Natural killer cell (primary cell): ENCODE data around the gene SORT1. TPM values are rescaled to one million over a fixed set of nuclear protein-coding genes. Genes with fewer than 3 reads are reported as not detected.
"Not testable (repeated sequence)": the region's sequence is repeated elsewhere in the genome, so short reads cannot be mapped to it uniquely, and the experiment has no call there.

Experiments used
- ATAC-seq, 3 donors: fragments of 150-1000 bp in 2 of 3; fragments of 200-7000 bp in 1 of 3; cut with Tn5 transposase; 1 replicate in 1 of 3; 2 replicates in 2 of 3; pipeline ENCODE4 v1.10.0; 2021; ENCODE audit warnings: mild to moderate bottlenecking in 2 of 3, moderate library complexity in 2 of 3
- DNase-seq, 2 donors: peaks; one replicate each; pipeline versions ENCODE4 v3.0.0 to v3.0.0-alpha.2; 2013 to 2021; ENCODE audit warnings: mixed read lengths in 1 of 2
- H3K27ac ChIP-seq: one replicate; pipeline ENCODE4 v1.5.1; 2013; ENCODE audit warnings: mild to moderate bottlenecking, low read length
- H3K27me3 ChIP-seq: one replicate; pipeline ENCODE4 v1.6.1; 2013; ENCODE audit warnings: low read length; ENCODE audit not compliant: control insufficient read depth, insufficient read depth
- H3K36me3 ChIP-seq: one replicate; pipeline ENCODE4 v1.6.1; 2013; ENCODE audit warnings: low read length; ENCODE audit not compliant: control insufficient read depth, insufficient read depth
- H3K4me1 ChIP-seq: one replicate; pipeline ENCODE4 v1.6.1; 2013; ENCODE audit warnings: low read length; ENCODE audit not compliant: control insufficient read depth, insufficient read depth
- H3K4me3 ChIP-seq: one replicate; pipeline ENCODE4 v1.5.1; 2013; ENCODE audit warnings: low read length
- H3K9me3 ChIP-seq: one replicate; pipeline ENCODE4 v1.6.1; 2013; ENCODE audit warnings: low read length; ENCODE audit not compliant: control insufficient read depth, insufficient read depth
- H3K27ac Mint-ChIP-seq, 2 donors: one replicate each; pipeline ENCODE4 v1.8.0; 2022; ENCODE audit warnings: mild to moderate bottlenecking in 2 of 2, mixed read lengths in 2 of 2, moderate library complexity in 1 of 2
- H3K27me3 Mint-ChIP-seq, 2 donors: one replicate each; pipeline ENCODE4 v1.8.0; 2022; ENCODE audit warnings: low read depth in 2 of 2, mixed read lengths in 2 of 2
- H3K36me3 Mint-ChIP-seq: one replicate; pipeline ENCODE4 v1.8.0; 2022; ENCODE audit warnings: mixed read lengths
- H3K4me1 Mint-ChIP-seq, 2 donors: one replicate each; pipeline ENCODE4 v1.8.0; 2022; ENCODE audit warnings: mixed read lengths in 2 of 2
- H3K4me3 Mint-ChIP-seq: one replicate; pipeline ENCODE4 v1.8.0; 2022; ENCODE audit warnings: mild to moderate bottlenecking, moderate library complexity, mixed read lengths
- H3K9me3 Mint-ChIP-seq, 2 donors: one replicate each; pipeline ENCODE4 v1.8.0; 2022; ENCODE audit warnings: mixed read lengths in 2 of 2
- CTCF ChIP-seq: fragments of 200-600 bp; IDR thresholded peaks from one replicate; pipeline ENCODE4 v1.8.0; 2022; ENCODE audit warnings: antibody characterized with exemption
- WGBS: methylation state at CpG from one replicate; pipeline ENCODE4 v1.1.7; 2013; ENCODE audit warnings: missing lambda C conversion rate; ENCODE audit not compliant: insufficient coverage; 5-methylcytosine and 5-hydroxymethylcytosine counted together
- intact Hi-C: fragments of 100-400 bp; cut with micrococcal nuclease; formaldehyde crosslinking; loops from one replicate; pipeline ENCODE4 v1.14.2; 2022
- total RNA-seq, 4 donors: library from RNA; stranded (reverse); fragments of 120-200 nt in 1 of 4; gene quantifications; one replicate each; pipeline versions ENCODE4 v1.2.3 to v1.2.4, GENCODE V29; 2013 to 2022

Gene SORT1
- total RNA-seq, result 1 to 10 TPM; 2.7 to 7.1 (median 3.7) TPM
- total RNA-seq (2013), result 1.7 TPM

DNA sequence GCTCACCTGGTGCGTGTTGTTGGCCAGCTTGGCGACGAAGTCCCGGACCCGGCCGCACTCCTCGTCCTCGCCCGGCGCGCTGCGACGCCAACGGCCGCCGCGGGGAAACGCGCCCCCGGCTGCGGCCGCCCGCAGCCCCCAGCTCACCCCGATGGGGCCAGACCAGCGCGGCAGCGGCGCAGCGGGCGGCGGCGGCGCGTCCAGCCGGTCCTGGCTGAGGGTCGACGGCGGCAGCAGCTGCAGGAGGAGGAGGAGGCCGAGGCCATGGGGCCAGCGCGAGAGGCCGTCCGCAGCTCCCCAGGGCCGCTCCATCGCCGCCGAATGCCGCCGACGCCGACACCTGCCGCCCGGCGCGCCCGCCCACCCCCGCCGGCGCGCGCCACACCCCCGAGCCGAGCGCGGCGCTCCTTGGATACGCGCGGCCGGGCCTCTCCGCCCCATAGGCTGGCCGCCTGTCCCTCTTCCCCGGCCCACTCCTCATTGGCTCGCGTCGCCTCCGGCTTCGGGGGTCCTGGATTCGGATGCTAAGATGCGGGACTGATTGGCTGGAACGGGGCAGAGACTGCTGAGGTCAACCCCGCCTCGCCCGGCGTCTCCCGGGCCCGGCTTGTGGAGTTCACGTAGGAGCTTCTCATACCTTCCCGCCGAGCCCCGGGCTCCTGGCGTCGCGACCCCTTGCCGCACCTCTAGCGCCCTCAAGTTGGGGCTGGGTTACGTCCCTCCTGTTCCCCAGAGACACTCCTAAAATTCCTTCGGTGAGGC, at the start of gene SORT1:
SORT1 (minus strand) TSS at position 338 of the 762 bp plus-strand sequence; CDS start at position 312, 26 bp downstream.
- Mint-ChIP-seq H3K27me3 (peaks cover 25 to 33% of the 10 kb centered on the region in 2 donors), H3K4me3 (peak within 1 kb of the TSS; percentile 92), H3K4me1 (peaks cover 13 to 17% of the 10 kb centered on the region in 2 donors), H3K36me3 (no peaks in the 10 kb centered on the region), H3K27ac (peak within 1 kb of the TSS in 1 of 2 donors; percentile 22), H3K9me3 (no peaks in the 10 kb centered on the region)
- H3K4me3 ChIP-seq, result peak within 1 kb of the TSS; percentile 37
- intact Hi-C loops, result loop anchor here (2.0 kb wide), 1 partner anchor 135 kb away; no protein-coding TSS in a partner anchor
- DNase-seq (peak; percentile 50 to 74), ATAC-seq (peak; percentile 92 to 98 (median 94))
- H3K36me3 ChIP-seq, result peaks cover 18% of the 10 kb centered on the region
- H3K4me1 ChIP-seq, result peaks cover 16% of the 10 kb centered on the region
- peaks cover 15% of the 10 kb centered on the region for H3K27me3 ChIP-seq
- under 1% methylated on average over 98 of the region's 98 CpGs for WGBS
- no peaks in the 10 kb centered on the region for H3K9me3 ChIP-seq
- TF ChIP-seq CTCF, result no peak
- H3K27ac ChIP-seq, result no peak within 1 kb of the TSS

GRCh38 chr1:109445949-109446695, 48.4 kb upstream of the SORT1 start:
- H3K9me3 ChIP-seq, ATAC-seq, H3K36me3 ChIP-seq, H3K27ac ChIP-seq, H3K4me1 ChIP-seq, H3K36me3 Mint-ChIP-seq, H3K4me1 Mint-ChIP-seq, H3K4me3 Mint-ChIP-seq, H3K4me3 ChIP-seq, DNase-seq, H3K27ac Mint-ChIP-seq, H3K9me3 Mint-ChIP-seq, intact Hi-C loops: not testable (repeated sequence)
- H3K27me3 ChIP-seq, result peaks cover 19% of the 10 kb centered on the region
- H3K27me3 Mint-ChIP-seq, result peaks cover 14 to 28% of the 10 kb centered on the region in 2 donors
- WGBS, result 75% methylated on average over 10 of the region's 11 CpGs

- Mint-ChIP-seq H3K4me1 (no peaks in the 10 kb centered on the region), H3K27ac (no peak overlapping the region), H3K27me3 (peaks cover 7 to 17% of the 10 kb centered on the region in 2 donors), H3K4me3 (no peak overlapping the region), H3K36me3 (no peaks in the 10 kb centered on the region), H3K9me3 (no peaks in the 10 kb centered on the region)
- Histone ChIP-seq H3K27me3 (peaks cover 16% of the 10 kb centered on the region), H3K27ac (no peak overlapping the region), H3K36me3 (no peaks in the 10 kb centered on the region), H3K4me3 (no peak overlapping the region), H3K9me3 (no peaks in the 10 kb centered on the region), H3K4me1 (no peaks in the 10 kb centered on the region)
- no CpG with 5 or more reads among the region's 1 CpG for WGBS
- TF ChIP-seq CTCF, result no peak
- intact Hi-C loops, result no loop called here
- ATAC-seq, result no peak
- no peak for DNase-seq
Measured at GRCh38 chr1:109444346-109444745, 46.6 kb upstream of the SORT1 start.

DNA sequence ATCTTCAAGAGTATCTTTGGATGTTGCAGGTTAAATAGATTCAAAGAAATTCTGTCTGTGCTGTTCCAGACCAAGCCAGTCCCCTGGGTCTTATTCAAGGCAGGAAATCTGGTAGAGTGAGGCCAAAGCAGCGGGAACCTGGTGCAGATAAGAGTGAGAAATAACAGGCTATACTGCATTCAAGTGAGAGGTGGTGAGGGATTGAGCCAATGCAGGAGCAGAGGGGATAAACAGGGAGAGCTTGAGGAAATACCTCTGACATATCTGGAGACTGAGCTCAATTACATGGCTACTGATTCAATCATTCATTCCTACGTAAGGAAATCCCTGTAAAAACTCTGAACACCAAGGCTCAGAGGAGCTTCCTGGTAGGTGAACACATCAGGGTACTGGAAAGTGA, 45.8 kb upstream of the SORT1 start:
- peaks cover 7 to 17% of the 10 kb centered on the region in 2 donors for H3K27me3 Mint-ChIP-seq
- intact Hi-C loops, result no loop called here
- WGBS, result 84% methylated on average over 2 of the region's 2 CpGs
- H3K4me3 Mint-ChIP-seq, result no peak overlapping the region
- Histone ChIP-seq H3K4me1 (no peaks in the 10 kb centered on the region), H3K27me3 (peaks cover 16% of the 10 kb centered on the region), H3K27ac (no peak overlapping the region), H3K9me3 (no peaks in the 10 kb centered on the region), H3K36me3 (no peaks in the 10 kb centered on the region), H3K4me3 (no peak overlapping the region)
- H3K4me1 Mint-ChIP-seq, result no peaks in the 10 kb centered on the region
- DNase-seq, result no peak
- no peaks in the 10 kb centered on the region for H3K9me3 Mint-ChIP-seq
- no peak for ATAC-seq
- no peak overlapping the region for H3K27ac Mint-ChIP-seq
- TF ChIP-seq CTCF, result no peak
- H3K36me3 Mint-ChIP-seq, result no peaks in the 10 kb centered on the region
